ENCODE data around the gene ASGR2.

Gene ASGR2

GRCh38 chr17:7077911-7078546, 36.6 kb downstream of the ASGR2 start:
- no peak for TF ChIP-seq SUZ12 (IDR thresholded peaks at IDR 0.05)
- no peak for TF ChIP-seq HDGF (IDR thresholded peaks at IDR 0.05; ENCODE audit: borderline replicate concordance)
- no peak for TF ChIP-seq ELF4 (IDR thresholded peaks at IDR 0.05)
- no peak for TF ChIP-seq FOXM1 (IDR thresholded peaks at IDR 0.05; ENCODE audit: borderline replicate concordance)
- TF ChIP-seq TARDBP (IDR thresholded peaks at IDR 0.05): no peak
- no peak for TF ChIP-seq FOXA1 (IDR thresholded peaks at IDR 0.05)
- no peak for TF ChIP-seq NFRKB (IDR thresholded peaks at IDR 0.05)
- no peak for TF ChIP-seq FOXK2 (IDR thresholded peaks at IDR 0.05)
- TF ChIP-seq CTBP1 (IDR thresholded peaks at IDR 0.05; ENCODE audit: borderline replicate concordance): no peak
- TF ChIP-seq ARNT (IDR thresholded peaks at IDR 0.05): no peak
- no peak for TF ChIP-seq BHLHE40 (IDR thresholded peaks at IDR 0.05; ENCODE audit: borderline replicate concordance)
- TF ChIP-seq ZNF384 (IDR thresholded peaks at IDR 0.05): no peak
- no peak for TF ChIP-seq PKNOX1 (IDR thresholded peaks at IDR 0.05)
- no peak for TF ChIP-seq LEF1 (IDR thresholded peaks at IDR 0.05; ENCODE audit: borderline replicate concordance)
- CTCF ChIA-PET: no interaction called here
- POLR2A ChIA-PET: no interaction called here
- DNase-seq (ENCODE audit: extremely low spot score): no peak

GRCh38 chr17:7074931-7075330, 39.7 kb downstream of the ASGR2 start:
- TF ChIP-seq FOXK2 (IDR thresholded peaks at IDR 0.05) (no peak), FOXA1 (IDR thresholded peaks at IDR 0.05) (no peak), PKNOX1 (IDR thresholded peaks at IDR 0.05) (no peak), CTBP1 (IDR thresholded peaks at IDR 0.05; ENCODE audit: borderline replicate concordance) (no peak), ELF4 (IDR thresholded peaks at IDR 0.05) (no peak), FOXM1 (IDR thresholded peaks at IDR 0.05; ENCODE audit: borderline replicate concordance) (no peak), L3MBTL2 (conservative IDR thresholded peaks at IDR 0.05) (no peak), BHLHE40 (IDR thresholded peaks at IDR 0.05; ENCODE audit: borderline replicate concordance) (no peak), HDGF (IDR thresholded peaks at IDR 0.05; ENCODE audit: borderline replicate concordance) (no peak)
- POLR2A ChIA-PET: interaction anchor here (1.3 kb wide), 1 partner anchor 9 kb away, joined by 4 read pairs; no protein-coding TSS in a partner anchor
- no peak for DNase-seq (ENCODE audit: extremely low spot score)
- CTCF ChIA-PET: no interaction called here

- no peak for TF ChIP-seq LEF1 (IDR thresholded peaks at IDR 0.05; ENCODE audit: borderline replicate concordance)
- TF ChIP-seq BHLHE40 (IDR thresholded peaks at IDR 0.05; ENCODE audit: borderline replicate concordance): no peak
- no peak for TF ChIP-seq L3MBTL2 (conservative IDR thresholded peaks at IDR 0.05)
- no peak for TF ChIP-seq HDGF (IDR thresholded peaks at IDR 0.05; ENCODE audit: borderline replicate concordance)
- no peak for TF ChIP-seq SP1 (IDR thresholded peaks at IDR 0.05)
- TF ChIP-seq PKNOX1 (IDR thresholded peaks at IDR 0.05): no peak
- TF ChIP-seq ARNT (IDR thresholded peaks at IDR 0.05): no peak
- TF ChIP-seq ELF4 (IDR thresholded peaks at IDR 0.05): no peak
- no peak for TF ChIP-seq FOXK2 (IDR thresholded peaks at IDR 0.05)
- no peak for TF ChIP-seq FOXM1 (IDR thresholded peaks at IDR 0.05; ENCODE audit: borderline replicate concordance)
- no peak for TF ChIP-seq ZNF384 (IDR thresholded peaks at IDR 0.05)
- TF ChIP-seq TARDBP (IDR thresholded peaks at IDR 0.05): no peak
- TF ChIP-seq CTBP1 (IDR thresholded peaks at IDR 0.05; ENCODE audit: borderline replicate concordance): no peak
- no peak for TF ChIP-seq NFRKB (IDR thresholded peaks at IDR 0.05)
- TF ChIP-seq SUZ12 (IDR thresholded peaks at IDR 0.05): no peak
- no peak for TF ChIP-seq FOXA1 (IDR thresholded peaks at IDR 0.05)
- CTCF ChIA-PET: interaction anchor here (0.6 kb wide), 1 partner anchor 115 kb away, joined by 3 read pairs; no protein-coding TSS in a partner anchor
- no peak for DNase-seq (ENCODE audit: extremely low spot score)
- POLR2A ChIA-PET: no interaction called here
Observed at GRCh38 chr17:7072406-7072805, 42.2 kb downstream of the ASGR2 start.

- TF ChIP-seq FOXM1 (IDR thresholded peaks at IDR 0.05; ENCODE audit: borderline replicate concordance) (no peak), CTBP1 (IDR thresholded peaks at IDR 0.05; ENCODE audit: borderline replicate concordance) (no peak)
- CTCF ChIA-PET: no interaction called here
- POLR2A ChIA-PET: no interaction called here
- DNase-seq (ENCODE audit: extremely low spot score): no peak
Observed at GRCh38 chr17:7070712-7071111, 43.9 kb downstream of the ASGR2 start.

GRCh38 chr17:7068268-7068667, 46.4 kb downstream of the ASGR2 start:
- DNase-seq (ENCODE audit: extremely low spot score): no peak
- CTCF ChIA-PET: no interaction called here
- TF ChIP-seq FOXA1 (IDR thresholded peaks at IDR 0.05): no peak
- TF ChIP-seq ARNT (IDR thresholded peaks at IDR 0.05): no peak
- TF ChIP-seq L3MBTL2 (conservative IDR thresholded peaks at IDR 0.05): no peak
- TF ChIP-seq HDGF (IDR thresholded peaks at IDR 0.05; ENCODE audit: borderline replicate concordance): no peak
- TF ChIP-seq BHLHE40 (IDR thresholded peaks at IDR 0.05; ENCODE audit: borderline replicate concordance): no peak
- TF ChIP-seq TARDBP (IDR thresholded peaks at IDR 0.05): no peak
- TF ChIP-seq FOXK2 (IDR thresholded peaks at IDR 0.05): no peak
- no peak for TF ChIP-seq ZNF384 (IDR thresholded peaks at IDR 0.05)
- no peak for TF ChIP-seq CTBP1 (IDR thresholded peaks at IDR 0.05; ENCODE audit: borderline replicate concordance)
- no peak for TF ChIP-seq SUZ12 (IDR thresholded peaks at IDR 0.05)
- TF ChIP-seq SP1 (IDR thresholded peaks at IDR 0.05): no peak
- TF ChIP-seq NFRKB (IDR thresholded peaks at IDR 0.05): no peak
- no peak for TF ChIP-seq FOXM1 (IDR thresholded peaks at IDR 0.05; ENCODE audit: borderline replicate concordance)
- TF ChIP-seq PKNOX1 (IDR thresholded peaks at IDR 0.05): no peak
- no peak for TF ChIP-seq ELF4 (IDR thresholded peaks at IDR 0.05)
- POLR2A ChIA-PET: no interaction called here
